Activated T-cell treated with anti-CD3 and anti-CD28 coated beads, Interleukin-2, amount 50 U/mL, for 24 hours (primary cell): ENCODE measurements around the gene PPP1R36.
"Not testable (repeated sequence)": the region's sequence is repeated elsewhere in the genome, so short reads cannot be mapped to it uniquely, and the experiment has no call there.

Source experiments
- DNase-seq: peaks from one replicate; pipeline ENCODE4 v3.0.0-alpha.2; 2020
- H3K27ac Mint-ChIP-seq: 2 replicates; pipeline ENCODE4 v1.8.0; 2020; ENCODE audit warnings: mild to moderate bottlenecking, mixed read lengths
- H3K27me3 Mint-ChIP-seq: 2 replicates; pipeline ENCODE4 v1.8.0; 2020; ENCODE audit warnings: mixed read lengths
- H3K36me3 Mint-ChIP-seq: 2 replicates; pipeline ENCODE4 v1.8.0; 2020; ENCODE audit warnings: low read depth, mixed read lengths
- H3K4me1 Mint-ChIP-seq: 2 replicates; pipeline ENCODE4 v1.8.0; 2020; ENCODE audit warnings: low read depth, mixed read lengths
- H3K4me3 Mint-ChIP-seq: 2 replicates; pipeline ENCODE4 v1.8.0; 2020; ENCODE audit warnings: mild to moderate bottlenecking, moderate library complexity, mixed read lengths
- H3K9me3 Mint-ChIP-seq: 2 replicates; pipeline ENCODE4 v1.8.0; 2020; ENCODE audit warnings: mixed read lengths

The PPP1R36 gene

GRCh38 chr14:64541261-64541971, 8.3 kb upstream of the PPP1R36 start:
- Mint-ChIP-seq H3K27me3 (peaks cover 37% of the 10 kb centered on the region), H3K4me3 (peak overlapping the region; percentile 86), H3K4me1 (peaks cover 35% of the 10 kb centered on the region), H3K27ac (peak overlapping the region; percentile 90), H3K9me3 (peaks cover 8% of the 10 kb centered on the region), H3K36me3 (peaks cover 8% of the 10 kb centered on the region)
- no peak for DNase-seq

DNA sequence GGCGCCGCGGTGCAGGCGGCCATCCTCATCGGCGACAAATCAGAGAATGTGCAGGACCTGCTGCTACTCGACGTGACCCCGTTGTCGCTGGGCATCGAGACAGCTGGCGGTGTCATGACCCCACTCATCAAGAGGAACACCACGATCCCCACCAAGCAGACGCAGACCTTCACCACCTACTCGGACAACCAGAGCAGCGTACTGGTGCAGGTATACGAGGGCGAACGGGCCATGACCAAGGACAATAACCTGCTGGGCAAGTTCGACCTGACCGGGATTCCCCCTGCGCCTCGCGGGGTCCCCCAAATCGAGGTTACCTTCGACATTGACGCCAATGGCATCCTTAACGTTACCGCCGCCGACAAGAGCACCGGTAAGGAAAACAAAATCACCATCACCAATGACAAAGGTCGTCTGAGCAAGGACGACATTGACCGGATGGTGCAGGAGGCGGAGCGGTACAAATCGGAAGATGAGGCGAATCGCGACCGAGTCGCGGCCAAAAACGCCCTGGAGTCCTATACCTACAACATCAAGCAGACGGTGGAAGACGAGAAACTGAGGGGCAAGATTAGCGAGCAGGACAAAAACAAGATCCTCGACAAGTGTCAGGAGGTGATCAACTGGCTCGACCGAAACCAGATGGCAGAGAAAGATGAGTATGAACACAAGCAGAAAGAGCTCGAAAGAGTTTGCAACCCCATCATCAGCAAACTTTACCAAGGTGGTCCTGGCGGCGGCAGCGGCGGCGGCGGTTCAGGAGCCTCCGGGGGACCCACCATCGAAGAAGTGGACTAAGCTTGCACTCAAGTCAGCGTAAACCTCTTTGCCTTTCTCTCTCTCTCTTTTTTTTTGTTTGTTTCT, 7.6 kb upstream of the PPP1R36 start:
- Mint-ChIP-seq H3K4me3 (peak overlapping the region; percentile 86), H3K4me1 (peaks cover 35% of the 10 kb centered on the region), H3K36me3 (peaks cover 8% of the 10 kb centered on the region), H3K27me3 (peaks cover 37% of the 10 kb centered on the region), H3K9me3 (peaks cover 8% of the 10 kb centered on the region), H3K27ac (peak overlapping the region; percentile 33)
- peak; percentile 43 for DNase-seq

GRCh38 chr14:64542836-64543201, 6.9 kb upstream of the PPP1R36 start:
- DNase-seq = no peak
- Mint-ChIP-seq H3K4me1 (peaks cover 35% of the 10 kb centered on the region), H3K27ac (no peak overlapping the region), H3K27me3 (peaks cover 37% of the 10 kb centered on the region), H3K9me3 (peaks cover 8% of the 10 kb centered on the region), H3K4me3 (peak overlapping the region; percentile 86), H3K36me3 (peaks cover 8% of the 10 kb centered on the region)

DNA sequence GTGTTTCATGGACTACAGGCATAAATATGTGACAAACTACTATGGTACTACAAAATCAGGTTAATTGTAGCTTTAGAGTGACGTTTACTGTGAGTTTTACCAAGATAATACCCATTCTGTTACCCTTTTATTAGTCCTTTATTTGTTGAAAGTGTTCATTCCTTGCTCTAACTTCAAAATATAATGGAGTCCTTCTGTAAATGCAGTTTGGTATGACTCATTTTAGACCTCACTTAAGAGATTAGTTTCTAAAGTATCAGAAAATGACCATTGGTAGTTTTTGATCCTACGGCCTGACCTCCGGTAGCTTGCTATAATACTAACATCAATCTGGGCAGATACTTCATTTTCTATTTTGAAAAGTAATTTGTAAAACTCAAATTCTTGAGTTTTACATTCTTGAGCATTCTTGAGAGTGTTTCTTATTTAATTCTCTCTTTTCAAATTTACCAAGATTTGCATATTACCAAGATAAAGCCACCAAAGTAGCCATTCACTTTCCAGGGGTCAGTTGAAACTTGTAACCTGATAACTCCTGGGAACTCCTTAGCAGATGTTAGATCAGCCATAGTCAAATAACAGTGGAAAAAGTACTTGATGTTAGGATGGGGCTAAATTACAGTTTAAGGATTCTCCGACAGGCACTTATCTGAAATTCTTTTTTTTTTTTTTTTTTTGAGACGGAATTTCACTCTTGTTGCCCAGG, 5.0 kb upstream of the PPP1R36 start:
- H3K9me3 Mint-ChIP-seq = peaks cover 8% of the 10 kb centered on the region
- H3K4me1 Mint-ChIP-seq = peaks cover 35% of the 10 kb centered on the region
- no peak for DNase-seq
- H3K4me3 Mint-ChIP-seq = no peak overlapping the region
- H3K27ac Mint-ChIP-seq = no peak overlapping the region
- peaks cover 37% of the 10 kb centered on the region for H3K27me3 Mint-ChIP-seq
- peaks cover 8% of the 10 kb centered on the region for H3K36me3 Mint-ChIP-seq

DNA sequence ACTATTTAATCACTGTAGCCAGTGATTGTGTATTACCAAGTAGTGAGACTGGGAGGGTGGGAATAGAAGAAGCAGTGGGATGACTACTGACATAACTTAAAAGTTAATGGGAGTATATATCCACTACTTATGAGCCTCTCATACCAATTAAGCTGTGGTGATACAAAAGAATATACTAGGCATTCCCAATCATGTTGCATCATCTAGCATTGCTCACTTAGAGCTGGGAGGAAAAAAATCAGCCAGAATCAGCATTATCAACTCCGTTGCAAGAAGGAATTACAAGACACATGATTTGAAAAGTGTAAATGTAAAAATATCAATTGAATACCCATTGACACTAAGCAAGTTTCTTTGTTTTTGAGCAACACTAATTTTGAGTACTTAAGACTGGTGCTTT, 745 bp upstream of the PPP1R36 start:
- H3K27ac Mint-ChIP-seq = no peak overlapping the region
- peaks cover 13% of the 10 kb centered on the region for H3K4me1 Mint-ChIP-seq
- H3K36me3 Mint-ChIP-seq = no peaks in the 10 kb centered on the region
- H3K27me3 Mint-ChIP-seq = peaks cover 20% of the 10 kb centered on the region
- H3K9me3 Mint-ChIP-seq = no peaks in the 10 kb centered on the region
- DNase-seq = no peak
- H3K4me3 Mint-ChIP-seq = no peak overlapping the region

GRCh38 chr14:64550621-64551333, 1.0 kb downstream of the PPP1R36 start:
- H3K27me3 Mint-ChIP-seq = peaks cover 20% of the 10 kb centered on the region
- no peak overlapping the region for H3K4me3 Mint-ChIP-seq
- peaks cover 13% of the 10 kb centered on the region for H3K4me1 Mint-ChIP-seq
- no peak for DNase-seq
- H3K9me3 Mint-ChIP-seq = no peaks in the 10 kb centered on the region
- H3K27ac Mint-ChIP-seq = no peak overlapping the region
- H3K36me3 Mint-ChIP-seq = no peaks in the 10 kb centered on the region

DNA sequence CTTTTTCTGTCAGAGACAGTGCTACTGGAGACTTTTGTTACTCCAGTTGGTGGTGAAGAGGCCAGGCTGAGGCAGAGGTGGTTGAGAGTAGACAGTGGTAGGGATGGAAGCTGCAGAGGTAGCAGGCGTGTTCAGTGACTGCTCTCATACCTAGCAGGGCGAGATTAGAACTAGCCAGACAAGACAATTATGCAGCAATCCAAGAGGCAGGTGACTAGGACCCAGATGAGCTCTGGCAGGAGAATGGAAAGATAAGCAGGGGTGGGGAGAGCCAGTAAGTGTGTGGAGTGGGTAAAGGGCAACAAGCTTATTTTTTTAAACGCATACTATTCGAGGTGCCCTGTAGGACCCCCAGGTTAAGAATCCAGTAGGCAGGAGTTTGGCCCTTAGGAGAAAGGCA, 4.8 kb downstream of the PPP1R36 start:
- Mint-ChIP-seq H3K36me3 (no peaks in the 10 kb centered on the region), H3K9me3 (no peaks in the 10 kb centered on the region), H3K4me3 (no peak overlapping the region), H3K27me3 (peaks cover 15% of the 10 kb centered on the region), H3K27ac (no peak overlapping the region), H3K4me1 (peaks cover 7% of the 10 kb centered on the region)
- DNase-seq = no peak

DNA sequence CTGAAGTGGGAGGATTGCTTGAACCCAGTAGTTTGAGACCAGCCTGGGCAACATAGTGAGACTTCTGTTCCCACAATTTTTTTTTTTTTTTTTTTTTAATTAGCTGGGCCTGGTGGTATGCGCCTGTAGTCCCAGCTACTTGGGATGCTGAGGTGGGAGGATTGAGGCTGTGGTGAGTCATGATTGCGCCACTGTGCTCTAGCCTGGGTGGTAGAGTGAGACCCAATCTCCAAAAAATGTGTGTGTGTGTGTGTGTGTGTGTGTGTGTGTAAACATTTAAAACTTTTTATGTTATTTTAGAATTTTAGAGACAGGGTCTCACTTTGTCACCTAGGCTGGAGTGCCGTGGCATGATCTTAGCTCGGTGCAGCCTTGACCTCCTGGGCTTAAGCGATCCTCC, 6.8 kb downstream of the PPP1R36 start:
- Mint-ChIP-seq H3K27me3 (peaks cover 4% of the 10 kb centered on the region), H3K36me3 (no peaks in the 10 kb centered on the region), H3K9me3 (no peaks in the 10 kb centered on the region), H3K4me1 (peaks cover 4% of the 10 kb centered on the region), H3K4me3 (no peak overlapping the region), H3K27ac (no peak overlapping the region)
- no peak for DNase-seq

DNA sequence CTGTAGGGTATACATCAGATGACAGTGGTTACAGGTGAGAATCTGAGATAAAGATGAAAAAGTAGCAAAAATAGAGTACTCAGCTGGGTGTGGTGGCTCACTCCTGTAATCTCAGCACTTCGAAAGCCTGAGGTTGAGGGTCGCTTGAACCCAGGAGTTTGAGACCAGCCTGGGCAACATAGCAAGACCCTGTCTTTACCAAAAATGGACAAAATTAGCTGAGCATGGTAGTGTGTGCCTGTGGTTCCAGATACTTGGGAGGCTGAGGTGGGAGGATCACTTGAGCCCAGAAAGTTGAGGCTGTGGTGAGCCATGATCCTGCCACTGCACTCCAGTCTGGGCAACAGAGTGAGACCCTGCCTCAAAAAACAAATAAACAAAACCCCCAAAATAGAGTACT, 8.5 kb downstream of the PPP1R36 start:
- DNase-seq, H3K27me3 Mint-ChIP-seq, H3K27ac Mint-ChIP-seq, H3K9me3 Mint-ChIP-seq, H3K4me1 Mint-ChIP-seq, H3K36me3 Mint-ChIP-seq, H3K4me3 Mint-ChIP-seq: not testable (repeated sequence)

- Mint-ChIP-seq H3K36me3 (no peaks in the 10 kb centered on the region), H3K9me3 (no peaks in the 10 kb centered on the region), H3K4me1 (peaks cover 4% of the 10 kb centered on the region), H3K4me3 (no peak overlapping the region), H3K27ac (no peak overlapping the region), H3K27me3 (no peaks in the 10 kb centered on the region)
- no peak for DNase-seq
Measured at GRCh38 chr14:64561631-64562030, 11.9 kb downstream of the PPP1R36 start.

DNA sequence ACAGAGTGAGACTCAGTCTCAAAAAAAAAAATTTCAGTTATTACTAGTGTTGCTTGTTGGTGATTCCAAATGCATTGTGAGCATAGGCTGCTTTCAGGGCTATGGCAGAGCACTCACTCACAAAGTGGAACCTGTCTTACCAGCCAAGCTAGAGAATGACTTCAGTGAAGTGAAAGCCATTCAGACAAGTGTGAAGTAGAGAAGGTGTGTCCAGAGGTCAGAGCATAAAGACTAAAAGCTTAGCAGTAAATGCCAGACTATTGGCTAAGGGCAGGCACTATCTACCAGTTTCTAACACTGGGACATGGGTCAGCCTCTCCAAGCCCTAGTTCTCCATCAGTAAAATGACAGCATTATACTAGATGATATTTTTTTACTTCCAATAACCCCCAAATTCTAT, 12.7 kb downstream of the PPP1R36 start:
- Mint-ChIP-seq H3K9me3 (no peaks in the 10 kb centered on the region), H3K36me3 (no peaks in the 10 kb centered on the region), H3K27me3 (no peaks in the 10 kb centered on the region), H3K4me3 (no peak overlapping the region), H3K4me1 (peaks cover 4% of the 10 kb centered on the region), H3K27ac (no peak overlapping the region)
- DNase-seq = no peak

DNA sequence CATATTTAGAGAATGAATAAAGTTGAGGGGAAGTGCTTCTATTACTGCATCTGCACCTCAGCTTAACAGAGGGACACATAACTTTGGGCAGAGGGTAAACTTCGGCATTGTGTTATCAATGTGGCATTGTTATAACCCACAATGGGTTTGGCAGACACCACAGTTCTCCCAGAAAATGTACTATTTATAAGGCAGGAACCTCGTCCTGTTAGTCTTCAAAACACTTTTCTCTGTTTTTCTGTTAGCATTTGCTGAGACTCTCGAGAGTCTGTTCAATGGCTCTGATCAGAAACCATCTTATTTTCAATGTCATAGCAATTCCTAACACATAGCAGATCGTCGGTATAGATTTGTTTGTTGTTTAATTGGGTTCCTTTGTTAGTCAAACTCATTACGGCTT, 13.9 kb downstream of the PPP1R36 start:
- H3K36me3 Mint-ChIP-seq = no peaks in the 10 kb centered on the region
- no peak overlapping the region for H3K27ac Mint-ChIP-seq
- peaks cover 4% of the 10 kb centered on the region for H3K4me1 Mint-ChIP-seq
- H3K9me3 Mint-ChIP-seq = no peaks in the 10 kb centered on the region
- H3K4me3 Mint-ChIP-seq = no peak overlapping the region
- no peaks in the 10 kb centered on the region for H3K27me3 Mint-ChIP-seq
- no peak for DNase-seq

DNA sequence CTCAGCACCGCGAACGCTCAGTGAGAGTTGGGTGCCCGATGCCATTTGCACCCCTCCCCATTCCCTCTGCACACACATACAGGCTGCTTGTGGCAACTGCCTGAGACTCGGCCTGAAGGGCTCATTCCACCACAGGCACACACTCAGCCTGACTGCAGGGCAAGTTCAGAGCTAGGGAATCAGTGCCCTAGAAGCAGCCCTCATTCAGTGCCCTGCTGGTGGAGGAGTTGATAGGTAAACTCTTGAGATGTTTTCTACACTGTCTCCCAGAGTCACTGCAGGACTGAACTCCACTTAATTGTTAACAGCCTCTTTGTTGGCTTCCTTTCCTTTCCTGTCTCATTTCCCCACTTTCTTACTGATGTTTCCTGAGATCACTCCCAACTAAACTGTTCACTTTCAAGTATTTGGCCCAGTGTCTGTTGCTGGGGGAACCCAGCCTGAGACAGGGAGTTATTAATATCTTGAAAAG, 16.9 kb downstream of the PPP1R36 start:
- Mint-ChIP-seq H3K27me3 (no peaks in the 10 kb centered on the region), H3K36me3 (no peaks in the 10 kb centered on the region), H3K27ac (no peak overlapping the region), H3K4me3 (no peak overlapping the region), H3K9me3 (no peaks in the 10 kb centered on the region), H3K4me1 (no peaks in the 10 kb centered on the region)
- no peak for DNase-seq

- no peaks in the 10 kb centered on the region for H3K4me1 Mint-ChIP-seq
- no peaks in the 10 kb centered on the region for H3K9me3 Mint-ChIP-seq
- DNase-seq = no peak
- H3K27ac Mint-ChIP-seq = no peak overlapping the region
- H3K4me3 Mint-ChIP-seq = no peak overlapping the region
- no peaks in the 10 kb centered on the region for H3K27me3 Mint-ChIP-seq
- H3K36me3 Mint-ChIP-seq = no peaks in the 10 kb centered on the region
Measured at GRCh38 chr14:64569138-64569631, 19.4 kb downstream of the PPP1R36 start.
